A549 (cell line): ENCODE measurements around the gene SBF2.
"Not testable (repeated sequence)": the region's sequence is repeated elsewhere in the genome, so short reads cannot be mapped to it uniquely, and the experiment has no call there.

Experiments used
- BHLHE40 ChIP-seq: IDR thresholded peaks from 2 replicates; pipeline ENCODE4 v1.6.1; 2012; ENCODE audit warnings: low read depth, low read length, inconsistent platforms
- CTCF ChIP-seq: fragments of >200 bp; sonication (Bioruptor Twin); formaldehyde crosslinking; IDR thresholded peaks from 3 replicates; pipeline ENCODE4 v1.5.1; 2016
- EP300 ChIP-seq, 2 experiments: fragments of >200 bp; sonication (Bioruptor Twin); formaldehyde crosslinking; IDR thresholded peaks; 2 replicates in 1 of 2; 3 replicates in 1 of 2; pipeline ENCODE4 v1.6.1; 2016 to 2017
- JUN ChIP-seq, 2 experiments: fragments of >200 bp; sonication (Bioruptor Twin); formaldehyde crosslinking; IDR thresholded peaks; 2 replicates in 1 of 2; 3 replicates in 1 of 2; pipeline ENCODE4 v1.6.1; 2016 to 2017
- POLR2A ChIP-seq: IDR thresholded peaks from 2 replicates; pipeline ENCODE4 v1.6.1; 2012; ENCODE audit warnings: mild to moderate bottlenecking, low read length
- REST ChIP-seq: fragments of 200-600 bp; sonication (generic); IDR thresholded peaks from 2 replicates; pipeline ENCODE4 v1.6.1; 2016; ENCODE audit warnings: antibody characterized with exemption, mild to moderate bottlenecking, moderate library complexity
- TF ChIP-seq, protein P1 (sequence below): IDR thresholded peaks from 2 replicates; pipeline ENCODE4 v1.6.1; 2012
- TF ChIP-seq, protein P2 (sequence below): fragments of 450-650 bp; IDR thresholded peaks from 2 replicates; pipeline ENCODE4 v1.6.1; 2014; ENCODE audit warnings: antibody characterized with exemption

DNA sequence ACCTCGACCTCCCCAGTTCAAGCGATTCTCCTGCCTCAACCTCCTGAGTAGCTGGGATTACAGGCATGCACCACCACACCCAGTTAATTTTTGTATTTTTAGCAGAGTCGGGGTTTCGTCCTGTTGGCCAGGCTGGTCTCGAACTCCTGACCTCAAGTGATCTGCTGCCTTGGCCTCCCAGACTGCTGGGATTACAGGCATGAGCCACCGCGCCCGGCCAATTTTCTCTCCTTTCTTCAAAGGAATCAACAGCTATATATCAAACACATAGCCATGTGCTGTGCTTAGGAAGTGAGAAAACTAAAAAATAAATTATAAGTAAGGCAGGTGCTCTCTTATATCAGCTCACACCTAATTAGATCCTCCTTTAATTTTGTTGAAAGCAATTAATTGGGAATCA lies 164.8 kb downstream of the SBF2 start:
- TF ChIP-seq, protein P1, sequence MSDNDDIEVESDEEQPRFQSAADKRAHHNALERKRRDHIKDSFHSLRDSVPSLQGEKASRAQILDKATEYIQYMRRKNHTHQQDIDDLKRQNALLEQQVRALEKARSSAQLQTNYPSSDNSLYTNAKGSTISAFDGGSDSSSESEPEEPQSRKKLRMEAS = not testable (repeated sequence)
- TF ChIP-seq, protein P2, sequence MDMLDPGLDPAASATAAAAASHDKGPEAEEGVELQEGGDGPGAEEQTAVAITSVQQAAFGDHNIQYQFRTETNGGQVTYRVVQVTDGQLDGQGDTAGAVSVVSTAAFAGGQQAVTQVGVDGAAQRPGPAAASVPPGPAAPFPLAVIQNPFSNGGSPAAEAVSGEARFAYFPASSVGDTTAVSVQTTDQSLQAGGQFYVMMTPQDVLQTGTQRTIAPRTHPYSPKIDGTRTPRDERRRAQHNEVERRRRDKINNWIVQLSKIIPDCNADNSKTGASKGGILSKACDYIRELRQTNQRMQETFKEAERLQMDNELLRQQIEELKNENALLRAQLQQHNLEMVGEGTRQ = not testable (repeated sequence)
- not testable (repeated sequence) for TF ChIP-seq CTCF; EP300 (IDR thresholded peaks at IDR 0.05); REST; BHLHE40; JUN (IDR thresholded peaks at IDR 0.05); POLR2A
